HG02885 (cell line): Measurements from ENCODE around the gene CUL7.

Experiments used
- ATAC-seq: cut with Tn5 transposase; IDR thresholded peaks from one replicate; pipeline ENCODE4 v1.9.1; 2021; ENCODE audit warnings: mild to moderate bottlenecking; ENCODE audit not compliant: unreplicated experiment, poor library complexity

Gene CUL7

GRCh38 chr6:43077981-43078511, 24.4 kb upstream of the CUL7 start:
- no peak for ATAC-seq

GRCh38 chr6:43077333-43077809, 23.7 kb upstream of the CUL7 start:
- ATAC-seq: no peak

GRCh38 chr6:43076464-43077332, 23.0 kb upstream of the CUL7 start:
- ATAC-seq: no peak

GRCh38 chr6:43075670-43076463, 22.2 kb upstream of the CUL7 start, which contains the start of gene PTK7:
TSS of gene PTK7 (plus strand) at chr6:43076314. CDS start at chr6:43076489, 175 bp downstream.
- no peak for ATAC-seq

GRCh38 chr6:43074847-43075669, 21.4 kb upstream of the CUL7 start:
- no peak for ATAC-seq

GRCh38 chr6:43070028-43070632, 16.5 kb upstream of the CUL7 start:
- ATAC-seq: no peak

GRCh38 chr6:43062818-43063217, 9.2 kb upstream of the CUL7 start:
- ATAC-seq: no peak

GRCh38 chr6:43061861-43062260, 8.2 kb upstream of the CUL7 start:
- ATAC-seq: no peak

GRCh38 chr6:43060755-43061633, 7.3 kb upstream of the CUL7 start:
- no peak for ATAC-seq

- ATAC-seq: no peak
Measured at GRCh38 chr6:43060034-43060754, 6.5 kb upstream of the CUL7 start.

GRCh38 chr6:43059168-43060033, 5.8 kb upstream of the CUL7 start, which contains the start of the genes KLC4 and MRPL2:
TSS of gene KLC4 (plus strand) at chr6:43059631. CDS start at chr6:43061336, 1,705 bp downstream.
TSS of gene MRPL2 (minus strand) at chr6:43059434. CDS start at chr6:43059381, 53 bp downstream.
- peak; percentile 91 for ATAC-seq

GRCh38 chr6:43058531-43058930, 4.9 kb upstream of the CUL7 start:
- ATAC-seq: no peak

- ATAC-seq: no peak
Measured at GRCh38 chr6:43055966-43056365, 2.3 kb upstream of the CUL7 start.

- ATAC-seq: no peak
Measured at GRCh38 chr6:43054206-43054943, 724 bp upstream of the CUL7 start.

- ATAC-seq: peak; percentile 19
Measured at GRCh38 chr6:43052842-43053544, 658 bp downstream of the CUL7 start.
